B cell (primary cell): Measurements from ENCODE around the gene WDFY4. TPM values are rescaled to one million over a fixed set of nuclear protein-coding genes. Genes with fewer than 3 reads are reported as not detected.

Experiments used
- ATAC-seq: fragments of 200-7000 bp; cut with Tn5 transposase; one replicate; pipeline ENCODE4 v1.10.0; 2021; ENCODE audit warnings: low read depth, mild to moderate bottlenecking, moderate number of reproducible peaks, moderate library complexity
- CTCF ChIA-PET: fragments of 350-600 bp; sonication (Branson Sonifier 250); formaldehyde crosslinking; loops from one replicate; lab custom pipeline; 2021; ENCODE audit warnings: antibody characterized with exemption, inconsistent platforms; lab: Charles Lee
- POLR2A ChIA-PET: fragments of 350-600 bp; sonication (Branson Sonifier 250); formaldehyde crosslinking; loops from one replicate; lab custom pipeline; 2021; ENCODE audit warnings: antibody characterized with exemption; lab: Charles Lee
- DNase-seq: peaks from one replicate; pipeline ENCODE4 v3.0.0; 2013
- H2AFZ ChIP-seq: 2 replicates; pipeline ENCODE4 v1.6.1; 2012; ENCODE audit warnings: mild to moderate bottlenecking, low read depth, low read length; ENCODE audit not compliant: insufficient read depth, poor library complexity, severe bottlenecking
- H3K27ac ChIP-seq, 2 donors: 1 replicate in 1 of 2; 2 replicates in 1 of 2; pipeline ENCODE4 v1.5.1; 2012 to 2013; ENCODE audit warnings: low read length in 2 of 2, mild to moderate bottlenecking in 2 of 2, moderate library complexity in 1 of 2
- H3K27me3 ChIP-seq, 4 experiments: fragments of 200-600 bp in 1 of 4; sonication (generic) in 1 of 4; replicated peaks in 1 of 4; 1 replicate in 2 of 4; 2 replicates in 2 of 4; pipeline versions ENCODE4 v1.6.1 to v1.7.0; 2013 to 2016; ENCODE audit warnings: low read length in 3 of 4, mild to moderate bottlenecking in 2 of 4, mixed read lengths in 1 of 4, moderate library complexity in 1 of 4; ENCODE audit not compliant: insufficient read depth in 4 of 4, control insufficient read depth in 3 of 4; ENCODE audit errors: control extremely low read depth in 1 of 4
- H3K36me3 ChIP-seq, 2 experiments: replicated peaks in 1 of 2; 1 replicate in 1 of 2; 2 replicates in 1 of 2; pipeline versions ENCODE4 v1.6.1 to v1.7.1; 2013; ENCODE audit warnings: low read length in 1 of 2; ENCODE audit not compliant: insufficient read depth in 2 of 2, control insufficient read depth in 1 of 2; ENCODE audit errors: control extremely low read depth in 1 of 2, extremely low read depth in 1 of 2
- H3K4me1 ChIP-seq, 2 donors: fragments of 200-600 bp in 1 of 2; sonication (generic) in 1 of 2; 1 replicate in 1 of 2; 2 replicates in 1 of 2; pipeline versions ENCODE4 v1.5.1 to v1.6.1; 2013 to 2017; ENCODE audit warnings: low read length in 2 of 2; ENCODE audit not compliant: control insufficient read depth in 2 of 2, insufficient read depth in 2 of 2
- H3K4me2 ChIP-seq: replicated peaks from 2 replicates; pipeline ENCODE3; 2012; ENCODE audit warnings: mild to moderate bottlenecking, low read depth, low read length; ENCODE audit not compliant: poor library complexity, severe bottlenecking
- H3K4me3 ChIP-seq, 5 experiments: fragments of 200-600 bp in 1 of 5; sonication (generic) in 1 of 5; 1 replicate in 3 of 5; 2 replicates in 2 of 5; pipeline versions ENCODE4 v1.5.1 to v1.7.0; 2011 to 2016; ENCODE audit warnings: low read length in 4 of 5, mild to moderate bottlenecking in 4 of 5, low read depth in 2 of 5, control low read depth in 1 of 5, moderate library complexity in 1 of 5; ENCODE audit not compliant: insufficient read depth in 1 of 5; ENCODE audit errors: control extremely low read depth in 1 of 5, extremely low read depth in 1 of 5
- H3K79me2 ChIP-seq: fragments of 200-600 bp; sonication (generic); one replicate; pipeline ENCODE4 v1.6.0; 2016; ENCODE audit warnings: low read length; ENCODE audit not compliant: control insufficient read depth, insufficient read depth
- H3K9ac ChIP-seq: fragments of 200-600 bp; sonication (generic); 2 replicates; pipeline ENCODE4 v1.6.1; 2017; ENCODE audit warnings: mild to moderate bottlenecking, low read length, moderate library complexity
- H3K9me3 ChIP-seq, 3 donors: one replicate each; pipeline versions ENCODE4 v1.6.1 to v1.7.1; 2013; ENCODE audit warnings: low read length in 2 of 3; ENCODE audit not compliant: control insufficient read depth in 2 of 3, insufficient read depth in 1 of 3; ENCODE audit errors: control extremely low read depth in 1 of 3
- H4K20me1 ChIP-seq: 2 replicates; pipeline ENCODE4 v1.6.0; 2012; ENCODE audit warnings: mild to moderate bottlenecking, low read length; ENCODE audit not compliant: insufficient read depth, control insufficient read depth, poor library complexity, severe bottlenecking
- H3K27ac Mint-ChIP-seq: one replicate; pipeline ENCODE4 v1.8.0; 2021; ENCODE audit warnings: mixed read lengths
- H3K27me3 Mint-ChIP-seq: one replicate; pipeline ENCODE4 v1.8.0; 2021; ENCODE audit warnings: mixed read lengths
- H3K4me1 Mint-ChIP-seq: one replicate; pipeline ENCODE4 v1.8.0; 2021; ENCODE audit warnings: mixed read lengths
- H3K4me3 Mint-ChIP-seq: one replicate; pipeline ENCODE4 v1.8.0; 2021; ENCODE audit warnings: mixed read lengths
- H3K9me3 Mint-ChIP-seq: one replicate; pipeline ENCODE4 v1.8.0; 2022; ENCODE audit warnings: mixed read lengths; ENCODE audit not compliant: insufficient read depth
- CTCF ChIP-seq: fragments of 200-600 bp; IDR thresholded peaks from one replicate; pipeline ENCODE4 v1.8.0; 2022; ENCODE audit warnings: antibody characterized with exemption, mild to moderate bottlenecking
- EZH2 ChIP-seq: IDR thresholded peaks from 2 replicates; pipeline ENCODE4 v1.6.1; 2012; ENCODE audit warnings: borderline replicate concordance, low read depth, mild to moderate bottlenecking, moderate library complexity, low read length; ENCODE audit not compliant: insufficient read depth, poor library complexity, severe bottlenecking
- WGBS: methylation state at CpG from one replicate; pipeline ENCODE4 v1.1.5; 2013; ENCODE audit warnings: missing lambda C conversion rate; ENCODE audit not compliant: insufficient coverage; 5-methylcytosine and 5-hydroxymethylcytosine counted together
- intact Hi-C: fragments of 100-400 bp; cut with micrococcal nuclease; formaldehyde crosslinking; loops from one replicate; pipeline ENCODE4 v1.10.0; 2022
- polyA plus RNA-seq: library from polyadenylated mRNA; depleted of rRNA; stranded (reverse); fragments of >200 nt; gene quantifications from 2 replicates; pipeline ENCODE4 v1.2.3, GENCODE V29; 2012
- total RNA-seq, 2 donors: library from RNA; stranded (reverse); fragments of 120-200 nt in 1 of 2; gene quantifications; 1 replicate in 1 of 2; 2 replicates in 1 of 2; pipeline versions ENCODE4 v1.2.3 to v1.2.4, GENCODE V29; 2013 to 2022

The WDFY4 gene
- total and polyA plus RNA-seq, 2 donors (not counting 1 experiment from before 2014, with no cell fraction given) = 262 to 560 TPM

GRCh38 chr10:48906841-48907240, 222.2 kb downstream of the WDFY4 start:
- no peak overlapping the region for H2AFZ ChIP-seq
- no peak overlapping the region for H3K4me3 Mint-ChIP-seq
- no peak overlapping the region for H3K4me3 ChIP-seq
- intact Hi-C loops = no loop called here
- peaks cover 2 to 89% of the 10 kb centered on the region in 2 experiments for H3K36me3 ChIP-seq
- H3K9me3 Mint-ChIP-seq = no peaks in the 10 kb centered on the region
- DNase-seq (no peak), ATAC-seq (no peak)
- H3K27me3 ChIP-seq = no peaks in the 10 kb centered on the region
- H3K9ac ChIP-seq = no peak overlapping the region
- WGBS = no CpG with 5 or more reads among the region's 2 CpGs
- H3K4me2 ChIP-seq = no peak overlapping the region
- POLR2A ChIA-PET = no interaction called here
- no peak overlapping the region for H3K27ac ChIP-seq
- peaks cover 3% of the 10 kb centered on the region for H3K79me2 ChIP-seq
- no peaks in the 10 kb centered on the region for H3K4me1 Mint-ChIP-seq
- TF ChIP-seq CTCF = no peak
- no peak for TF ChIP-seq EZH2
- no peak overlapping the region for H3K27ac Mint-ChIP-seq
- CTCF ChIA-PET = no interaction called here
- H3K27me3 Mint-ChIP-seq = no peaks in the 10 kb centered on the region
- H3K4me1 ChIP-seq = no peaks in the 10 kb centered on the region
- H4K20me1 ChIP-seq = peaks cover 11% of the 10 kb centered on the region
- H3K9me3 ChIP-seq = no peaks in the 10 kb centered on the region

- no peaks in the 10 kb centered on the region for H3K9me3 Mint-ChIP-seq
- Histone ChIP-seq H2AFZ (no peak overlapping the region), H3K9ac (no peak overlapping the region), H3K4me2 (no peak overlapping the region), H3K36me3 (peaks cover 5 to 89% of the 10 kb centered on the region in 2 experiments), H3K27ac (no peak overlapping the region), H3K4me1 (no peaks in the 10 kb centered on the region), H3K4me3 (no peak overlapping the region), H4K20me1 (peaks cover 11% of the 10 kb centered on the region), H3K27me3 (no peaks in the 10 kb centered on the region), H3K9me3 (no peaks in the 10 kb centered on the region), H3K79me2 (peaks cover 3% of the 10 kb centered on the region)
- DNase-seq (no peak), ATAC-seq (no peak)
- no peaks in the 10 kb centered on the region for H3K4me1 Mint-ChIP-seq
- WGBS = 76% methylated on average over 4 of the region's 4 CpGs
- no peaks in the 10 kb centered on the region for H3K27me3 Mint-ChIP-seq
- CTCF ChIA-PET = no interaction called here
- intact Hi-C loops = no loop called here
- TF ChIP-seq EZH2 (no peak), CTCF (no peak)
- peak overlapping the region; percentile 51 for H3K27ac Mint-ChIP-seq
- POLR2A ChIA-PET = no interaction called here
- no peak overlapping the region for H3K4me3 Mint-ChIP-seq
Observed at GRCh38 chr10:48907730-48908129, 223.1 kb downstream of the WDFY4 start.
